ENCODE data around the gene IP6K1. TPM values are rescaled to one million over a fixed set of nuclear protein-coding genes. Genes with fewer than 3 reads are reported as not detected.
A peak's percentile ranks its signal among the peaks of the same experiment; 100 is the strongest.

IP6K1 gene
- total and polyA plus RNA-seq, 12 donors, result 12.3 to 73.9 (median 44.2) TPM

GRCh38 chr3:49729966-49730609 lies 56.3 kb downstream of the IP6K1 start:
- Histone ChIP-seq H3K27me3 (no peaks in the 10 kb centered on the region), H3K36me3 (replicated peaks in 1 of 2) (peaks cover 0 to 75% of the 10 kb centered on the region in 2 donors), H3K4me3 (no peak overlapping the region), H3K27ac (no peak overlapping the region), H3K4me1 (replicated peaks in 1 of 2) (no peaks in the 10 kb centered on the region), H3K9me3 (replicated peaks in 1 of 3) (no peaks in the 10 kb centered on the region)
- TF ChIP-seq CTCF (IDR thresholded peaks at IDR 0.05) (no peak), POLR2A (IDR thresholded peaks at IDR 0.05) (no peak)
- intact Hi-C loops (cut with DNase I), result no loop called here
- 95 to 97% (median 97%) methylated on average over 4 of the region's 4 CpGs for WGBS, 4 donors
- peak in 2 of 7 donors; percentile 15 to 34 for DNase-seq

DNA sequence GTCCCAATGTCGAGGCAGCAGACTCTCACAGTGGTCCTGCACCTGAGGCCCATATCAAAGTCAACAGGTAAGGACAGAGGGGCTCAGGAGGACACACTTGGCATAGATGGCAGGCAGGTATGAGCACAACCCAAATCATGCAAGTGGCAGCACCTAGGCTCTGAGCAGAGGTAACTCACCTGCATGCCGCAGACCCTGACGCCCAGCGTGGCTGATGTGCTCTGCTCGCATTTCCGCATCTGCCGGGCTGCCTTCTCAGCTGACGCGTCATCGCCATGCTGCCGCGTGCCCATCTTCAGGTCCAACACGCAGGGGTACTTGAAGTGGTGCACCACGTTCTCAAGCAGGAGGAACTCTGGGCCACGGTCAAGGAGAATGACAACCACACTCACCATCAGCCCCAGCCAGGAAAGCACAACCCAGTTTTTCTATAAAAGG lies 58.4 kb downstream of the IP6K1 start:
- TF ChIP-seq POLR2A (IDR thresholded peaks at IDR 0.05) (no peak), CTCF (IDR thresholded peaks at IDR 0.05) (no peak)
- Histone ChIP-seq H3K9me3 (replicated peaks in 1 of 3) (no peaks in the 10 kb centered on the region), H3K27ac (no peak overlapping the region), H3K27me3 (no peaks in the 10 kb centered on the region), H3K4me3 (no peak overlapping the region), H3K36me3 (replicated peaks in 1 of 2) (peaks cover 0 to 72% of the 10 kb centered on the region in 2 donors), H3K4me1 (replicated peaks in 1 of 2) (peaks cover 9 to 11% of the 10 kb centered on the region in 2 donors)
- intact Hi-C loops (cut with DNase I), result no loop called here
- peak in 2 of 7 donors; percentile 22 to 51 for DNase-seq
- WGBS, 4 donors, result 94 to 100% (median 96%) methylated on average over 4 to 15 of the region's 15 CpGs

DNA sequence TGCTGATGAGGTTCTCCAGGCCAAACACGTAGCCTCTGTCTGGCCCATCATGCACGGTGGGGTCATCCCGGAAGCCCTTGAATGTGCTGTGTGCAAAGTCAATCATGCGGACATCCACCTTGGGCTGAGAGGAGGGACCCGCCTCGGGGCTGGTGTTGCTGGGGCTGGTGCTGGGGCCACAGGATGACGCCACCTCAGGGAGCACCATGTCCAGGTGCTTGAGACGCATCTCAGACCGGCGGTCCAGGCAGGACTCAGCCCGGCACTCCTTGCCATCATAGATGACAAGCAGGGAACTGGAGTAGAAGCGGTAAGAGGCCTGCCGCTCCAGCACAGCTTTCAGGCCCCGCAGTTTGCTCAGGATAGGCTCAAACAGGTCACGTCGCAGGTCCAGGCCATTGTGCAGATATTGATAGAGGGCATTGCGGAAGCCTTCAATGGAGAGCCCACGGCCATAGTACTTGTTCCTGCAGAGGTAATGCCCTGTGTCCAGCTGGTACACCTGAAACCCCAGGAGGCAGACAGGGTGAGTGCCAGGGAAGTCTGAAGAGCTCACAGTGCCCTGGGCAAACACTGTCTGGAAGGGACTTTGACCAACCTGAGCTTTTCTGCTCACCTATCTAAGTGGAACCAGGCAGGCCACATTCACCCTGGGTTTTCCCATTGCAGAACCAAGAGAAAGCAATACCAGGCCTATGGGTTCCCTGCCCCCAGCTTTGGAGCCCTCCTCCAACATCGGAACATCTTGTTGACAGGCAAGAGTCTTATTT lies 59.0 kb downstream of the IP6K1 start:
- H3K27ac ChIP-seq, result no peak overlapping the region
- DNase-seq, result peak in 2 of 7 donors; percentile 27 to 54
- no peaks in the 10 kb centered on the region for H3K27me3 ChIP-seq
- no peaks in the 10 kb centered on the region for H3K9me3 ChIP-seq (replicated peaks in 1 of 3)
- peaks cover 14 to 17% of the 10 kb centered on the region in 2 donors for H3K4me1 ChIP-seq (replicated peaks in 1 of 2)
- peaks cover 0 to 69% of the 10 kb centered on the region in 2 donors for H3K36me3 ChIP-seq (replicated peaks in 1 of 2)
- TF ChIP-seq POLR2A (IDR thresholded peaks at IDR 0.05), result no peak
- no peak for TF ChIP-seq CTCF (IDR thresholded peaks at IDR 0.05)
- intact Hi-C loops (cut with DNase I), result no loop called here
- H3K4me3 ChIP-seq, result no peak overlapping the region
- 89 to 93% (median 91%) methylated on average over 12 to 19 of the region's 19 CpGs for WGBS, 4 donors

DNA sequence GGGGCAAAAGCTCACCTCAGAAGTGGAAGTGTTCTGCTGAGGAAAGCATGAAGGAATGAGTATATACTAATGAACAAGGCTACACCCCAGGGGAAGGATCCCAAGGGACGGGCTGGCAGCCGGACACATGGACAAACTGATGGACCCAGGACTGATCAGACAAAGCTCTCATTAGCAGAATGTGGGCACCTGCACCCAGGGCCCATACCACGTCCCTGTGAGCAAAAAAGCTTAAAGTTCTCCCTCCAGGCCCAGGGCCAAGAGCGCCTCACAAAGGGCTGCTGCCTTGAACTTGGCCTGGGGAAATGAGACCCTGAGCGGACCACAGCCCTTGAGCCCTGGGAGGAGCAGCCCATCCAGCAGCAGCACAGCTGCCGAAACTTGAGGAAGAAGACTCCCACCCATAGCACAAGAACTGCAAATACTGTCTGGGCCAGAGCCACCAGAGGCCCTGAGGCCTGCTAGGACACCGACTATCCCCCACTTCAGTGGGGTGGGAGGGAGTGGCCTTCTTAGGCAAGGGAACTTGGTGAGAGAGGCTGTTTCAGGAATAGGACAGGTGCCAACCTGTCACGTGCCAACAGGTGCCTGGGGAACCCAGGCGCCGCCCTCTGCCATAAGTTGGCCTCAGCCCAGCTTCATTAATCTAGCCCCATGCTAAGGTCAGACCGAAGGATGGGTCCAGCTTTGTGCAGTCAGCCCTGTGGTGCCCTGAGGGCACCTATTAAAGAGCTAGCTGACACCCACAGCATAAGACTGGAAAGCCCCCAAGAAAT lies 60.2 kb downstream of the IP6K1 start:
- no peaks in the 10 kb centered on the region for H3K9me3 ChIP-seq (replicated peaks in 1 of 3)
- DNase-seq, result peak in 2 of 7 donors; percentile 27 to 48
- TF ChIP-seq POLR2A (IDR thresholded peaks at IDR 0.05), result no peak
- no peak for TF ChIP-seq CTCF (IDR thresholded peaks at IDR 0.05)
- H3K4me3 ChIP-seq, result no peak overlapping the region
- H3K4me1 ChIP-seq (replicated peaks in 1 of 2), result peaks cover 14 to 17% of the 10 kb centered on the region in 2 donors
- intact Hi-C loops (cut with DNase I), result no loop called here
- H3K27me3 ChIP-seq, result no peaks in the 10 kb centered on the region
- H3K36me3 ChIP-seq (replicated peaks in 1 of 2), result peaks cover 0 to 69% of the 10 kb centered on the region in 2 donors
- peak overlapping the region in 2 of 5 donors; percentile 97 to 99 for H3K27ac ChIP-seq
- 84 to 90% (median 89%) methylated on average over 7 to 11 of the region's 11 CpGs for WGBS, 4 donors
